ENCODE measurements around the gene DNAJC27.

DNA sequence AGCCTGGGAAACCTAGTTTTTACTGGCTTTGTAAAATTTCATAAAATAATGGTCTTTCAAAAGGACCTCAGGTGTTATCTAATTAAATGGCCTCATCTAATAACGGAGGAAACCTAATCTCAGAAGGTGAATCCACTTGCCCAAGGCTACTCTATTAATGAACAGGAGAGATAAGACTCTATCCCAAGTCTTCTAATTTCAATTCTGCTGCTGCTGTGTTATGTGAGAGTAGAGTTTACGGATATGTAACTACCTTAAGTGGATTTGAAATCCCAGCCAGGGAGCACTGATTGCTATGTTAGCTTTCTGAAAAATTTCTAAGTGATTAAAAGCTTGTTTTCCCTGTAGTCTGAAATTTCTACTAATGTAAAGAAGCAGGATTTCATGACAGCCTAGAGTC lies 34.5 kb downstream of the DNAJC27 start:
- TF ChIP-seq, protein P1, sequence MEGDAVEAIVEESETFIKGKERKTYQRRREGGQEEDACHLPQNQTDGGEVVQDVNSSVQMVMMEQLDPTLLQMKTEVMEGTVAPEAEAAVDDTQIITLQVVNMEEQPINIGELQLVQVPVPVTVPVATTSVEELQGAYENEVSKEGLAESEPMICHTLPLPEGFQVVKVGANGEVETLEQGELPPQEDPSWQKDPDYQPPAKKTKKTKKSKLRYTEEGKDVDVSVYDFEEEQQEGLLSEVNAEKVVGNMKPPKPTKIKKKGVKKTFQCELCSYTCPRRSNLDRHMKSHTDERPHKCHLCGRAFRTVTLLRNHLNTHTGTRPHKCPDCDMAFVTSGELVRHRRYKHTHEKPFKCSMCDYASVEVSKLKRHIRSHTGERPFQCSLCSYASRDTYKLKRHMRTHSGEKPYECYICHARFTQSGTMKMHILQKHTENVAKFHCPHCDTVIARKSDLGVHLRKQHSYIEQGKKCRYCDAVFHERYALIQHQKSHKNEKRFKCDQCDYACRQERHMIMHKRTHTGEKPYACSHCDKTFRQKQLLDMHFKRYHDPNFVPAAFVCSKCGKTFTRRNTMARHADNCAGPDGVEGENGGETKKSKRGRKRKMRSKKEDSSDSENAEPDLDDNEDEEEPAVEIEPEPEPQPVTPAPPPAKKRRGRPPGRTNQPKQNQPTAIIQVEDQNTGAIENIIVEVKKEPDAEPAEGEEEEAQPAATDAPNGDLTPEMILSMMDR (conservative IDR thresholded peaks at IDR 0.05), result no peak
- no peak for TF ChIP-seq EZH2 (IDR thresholded peaks at IDR 0.05; ENCODE audit: low read depth)
